Nephron progenitor cell (in vitro differentiated cells): ENCODE measurements around the gene SPANXN3.

Source experiments
- DNase-seq: peaks from one replicate; pipeline ENCODE4 v3.0.0; 2021
- H3K27ac Mint-ChIP-seq: 2 replicates; pipeline ENCODE4 v1.8.0; 2021; ENCODE audit warnings: mild to moderate bottlenecking, moderate library complexity, mixed read lengths
- H3K27me3 Mint-ChIP-seq: 2 replicates; pipeline ENCODE4 v1.8.0; 2021; ENCODE audit warnings: mild to moderate bottlenecking, low read depth, mixed read lengths; ENCODE audit not compliant: poor library complexity
- H3K36me3 Mint-ChIP-seq: 2 replicates; pipeline ENCODE4 v1.8.0; 2021; ENCODE audit warnings: low read depth, mixed read lengths
- H3K4me1 Mint-ChIP-seq: 2 replicates; pipeline ENCODE4 v1.8.0; 2021; ENCODE audit warnings: mixed read lengths
- H3K4me3 Mint-ChIP-seq: 2 replicates; pipeline ENCODE4 v1.8.0; 2021; ENCODE audit warnings: mild to moderate bottlenecking, moderate library complexity, mixed read lengths
- H3K9me3 Mint-ChIP-seq: 2 replicates; pipeline ENCODE4 v1.8.0; 2021; ENCODE audit warnings: mild to moderate bottlenecking, moderate library complexity, mixed read lengths
- TF ChIP-seq, protein P1 (sequence below): fragments of 200-600 bp; sonication (generic); IDR thresholded peaks from 2 replicates; pipeline ENCODE4 v1.5.0; 2021; ENCODE audit warnings: antibody characterized with exemption

SPANXN3 gene

DNA sequence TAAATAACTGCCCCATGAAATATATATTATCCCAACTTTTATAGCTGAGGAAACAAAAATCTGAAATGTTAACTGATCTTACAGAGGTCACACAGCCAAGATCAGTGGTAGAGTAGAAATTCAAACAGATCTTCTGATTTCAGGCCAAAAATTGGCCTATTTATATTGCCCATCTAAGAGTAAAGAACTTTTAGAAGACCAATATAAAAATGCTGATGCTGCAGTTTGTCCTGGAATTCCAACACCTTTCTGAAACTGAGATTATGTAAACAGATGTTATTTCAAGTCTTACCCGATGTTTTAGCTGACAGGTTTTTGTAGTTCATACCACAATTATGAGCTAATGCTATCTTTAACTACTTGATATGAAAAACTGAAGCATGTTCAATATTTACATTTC, 51.1 kb downstream of the SPANXN3 start:
- TF ChIP-seq, protein P1, sequence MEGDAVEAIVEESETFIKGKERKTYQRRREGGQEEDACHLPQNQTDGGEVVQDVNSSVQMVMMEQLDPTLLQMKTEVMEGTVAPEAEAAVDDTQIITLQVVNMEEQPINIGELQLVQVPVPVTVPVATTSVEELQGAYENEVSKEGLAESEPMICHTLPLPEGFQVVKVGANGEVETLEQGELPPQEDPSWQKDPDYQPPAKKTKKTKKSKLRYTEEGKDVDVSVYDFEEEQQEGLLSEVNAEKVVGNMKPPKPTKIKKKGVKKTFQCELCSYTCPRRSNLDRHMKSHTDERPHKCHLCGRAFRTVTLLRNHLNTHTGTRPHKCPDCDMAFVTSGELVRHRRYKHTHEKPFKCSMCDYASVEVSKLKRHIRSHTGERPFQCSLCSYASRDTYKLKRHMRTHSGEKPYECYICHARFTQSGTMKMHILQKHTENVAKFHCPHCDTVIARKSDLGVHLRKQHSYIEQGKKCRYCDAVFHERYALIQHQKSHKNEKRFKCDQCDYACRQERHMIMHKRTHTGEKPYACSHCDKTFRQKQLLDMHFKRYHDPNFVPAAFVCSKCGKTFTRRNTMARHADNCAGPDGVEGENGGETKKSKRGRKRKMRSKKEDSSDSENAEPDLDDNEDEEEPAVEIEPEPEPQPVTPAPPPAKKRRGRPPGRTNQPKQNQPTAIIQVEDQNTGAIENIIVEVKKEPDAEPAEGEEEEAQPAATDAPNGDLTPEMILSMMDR, result no peak
- Mint-ChIP-seq H3K9me3 (peaks cover 56% of the 10 kb centered on the region), H3K27me3 (peaks cover 3% of the 10 kb centered on the region), H3K36me3 (no peaks in the 10 kb centered on the region), H3K4me1 (peaks cover 22% of the 10 kb centered on the region), H3K27ac (no peak overlapping the region), H3K4me3 (no peak overlapping the region)
- no peak for DNase-seq

DNA sequence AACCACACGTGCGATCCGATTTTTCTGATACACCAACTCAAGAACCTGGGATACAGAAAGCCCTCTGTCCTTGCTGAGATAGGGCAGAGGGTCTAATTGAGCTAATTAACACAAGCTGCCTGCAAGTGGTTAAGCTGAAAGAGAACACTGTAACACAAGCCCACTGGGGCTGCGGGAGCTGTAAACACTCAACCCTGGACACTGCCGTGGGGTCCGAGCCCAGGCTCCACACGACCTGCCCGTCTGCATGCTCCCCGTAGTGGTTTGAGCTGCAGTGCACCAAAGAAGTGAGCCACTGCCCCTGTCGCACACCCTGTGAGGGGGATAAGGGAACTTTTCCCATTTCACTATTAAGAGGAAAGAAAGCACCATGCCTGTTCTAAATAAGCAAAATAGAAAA, 54.6 kb downstream of the SPANXN3 start:
- H3K27me3 Mint-ChIP-seq, result peaks cover 3% of the 10 kb centered on the region
- H3K36me3 Mint-ChIP-seq, result no peaks in the 10 kb centered on the region
- H3K9me3 Mint-ChIP-seq, result peaks cover 50% of the 10 kb centered on the region
- H3K4me3 Mint-ChIP-seq, result no peak overlapping the region
- H3K4me1 Mint-ChIP-seq, result peaks cover 25% of the 10 kb centered on the region
- DNase-seq, result peak; percentile 2
- H3K27ac Mint-ChIP-seq, result peak overlapping the region; percentile 71
- TF ChIP-seq, protein P1, result no peak

DNA sequence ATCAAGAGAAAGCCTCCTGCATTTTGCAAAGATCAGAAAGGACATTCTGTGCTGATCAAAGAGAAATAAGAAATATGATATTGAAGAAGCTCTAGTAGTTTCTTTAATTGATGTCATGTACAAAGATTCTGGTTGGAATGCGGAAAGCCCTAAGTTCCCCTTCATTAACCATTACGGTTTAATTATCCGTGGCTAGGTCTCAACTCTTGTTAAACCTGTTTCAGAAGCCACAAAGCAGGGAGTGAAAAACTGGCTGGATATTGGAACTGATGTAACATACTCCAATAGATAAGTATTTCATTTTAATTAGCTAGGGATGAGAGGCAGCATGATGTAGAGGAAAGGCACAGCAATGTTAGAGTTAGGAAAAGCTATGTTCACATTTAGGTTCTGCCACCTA, 55.7 kb downstream of the SPANXN3 start:
- Mint-ChIP-seq H3K27ac (no peak overlapping the region), H3K9me3 (peaks cover 51% of the 10 kb centered on the region), H3K4me3 (no peak overlapping the region), H3K4me1 (peaks cover 29% of the 10 kb centered on the region), H3K36me3 (no peaks in the 10 kb centered on the region), H3K27me3 (peaks cover 3% of the 10 kb centered on the region)
- TF ChIP-seq, protein P1, result no peak
- DNase-seq, result no peak
